Inflammatory macrophage treated with lipopolysaccharide for 4 hours (primary cell): ENCODE results near the gene FAM20C.
"Not testable (repeated sequence)": the region's sequence is repeated elsewhere in the genome, so short reads cannot be mapped to it uniquely, and the experiment has no call there.

Source experiments
- DNase-seq: peaks from one replicate; pipeline ENCODE4 v3.0.0-alpha.2; 2020

FAM20C gene

DNA sequence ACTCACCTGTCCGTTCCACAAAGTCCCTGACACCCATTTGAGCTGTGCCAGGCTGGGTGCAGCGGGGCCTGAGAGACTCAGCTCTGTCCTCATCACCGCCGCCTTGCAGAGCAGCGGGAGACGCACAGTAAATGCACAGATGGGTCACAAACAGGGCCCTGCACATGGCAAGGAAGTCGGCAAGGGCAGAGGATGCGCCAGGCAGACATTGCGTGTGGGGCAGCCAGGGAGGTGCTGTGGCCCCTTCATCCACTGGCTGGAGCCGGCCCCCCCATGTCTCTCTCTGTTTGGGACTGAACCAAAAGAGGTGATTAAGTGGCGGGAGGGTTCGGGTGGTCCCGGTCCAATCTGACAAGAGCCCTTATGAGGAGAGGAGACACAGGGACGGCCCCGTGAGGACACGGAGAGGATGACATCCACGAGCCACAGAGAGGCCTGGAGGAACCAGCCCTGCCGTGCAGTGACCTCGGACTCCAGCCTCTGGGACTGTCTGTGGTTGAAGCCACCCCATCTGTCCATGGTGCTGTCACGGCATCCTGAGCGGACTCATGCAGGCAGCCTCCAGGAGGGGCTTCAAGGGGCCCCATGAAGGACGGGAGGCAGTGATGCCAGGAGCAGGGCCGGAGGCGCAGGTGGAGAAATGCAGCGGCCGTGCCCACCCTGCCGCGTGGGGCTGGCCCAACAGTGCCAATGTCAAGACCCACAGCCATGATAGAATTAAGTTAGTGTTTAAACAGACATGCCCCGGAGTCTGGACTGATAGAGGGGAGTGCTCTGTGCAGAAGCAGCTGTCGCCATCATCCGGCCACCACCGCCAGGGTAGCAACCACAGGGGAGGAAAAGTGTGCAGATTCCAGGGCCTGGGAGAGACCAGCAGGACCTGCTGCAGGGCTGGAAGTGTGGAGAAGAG, 69.2 kb downstream of the FAM20C start:
- DNase-seq = no peak

DNA sequence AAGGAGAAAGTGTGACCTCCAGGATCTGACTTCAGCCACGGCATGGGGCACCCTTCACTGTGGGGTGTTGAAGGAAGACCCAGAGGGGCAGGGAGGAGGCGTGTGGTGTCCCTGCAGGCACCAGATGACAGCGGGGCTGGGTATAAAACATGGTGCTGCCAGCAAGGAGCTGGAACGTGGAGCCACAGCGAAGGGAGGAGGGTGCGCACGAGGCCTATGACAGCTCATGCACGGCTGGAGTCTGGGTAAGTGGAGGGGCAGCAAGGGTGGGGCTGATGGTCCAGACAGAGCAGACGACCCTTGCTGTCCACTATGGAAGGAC, 69.8 kb downstream of the FAM20C start:
- DNase-seq = no peak

DNA sequence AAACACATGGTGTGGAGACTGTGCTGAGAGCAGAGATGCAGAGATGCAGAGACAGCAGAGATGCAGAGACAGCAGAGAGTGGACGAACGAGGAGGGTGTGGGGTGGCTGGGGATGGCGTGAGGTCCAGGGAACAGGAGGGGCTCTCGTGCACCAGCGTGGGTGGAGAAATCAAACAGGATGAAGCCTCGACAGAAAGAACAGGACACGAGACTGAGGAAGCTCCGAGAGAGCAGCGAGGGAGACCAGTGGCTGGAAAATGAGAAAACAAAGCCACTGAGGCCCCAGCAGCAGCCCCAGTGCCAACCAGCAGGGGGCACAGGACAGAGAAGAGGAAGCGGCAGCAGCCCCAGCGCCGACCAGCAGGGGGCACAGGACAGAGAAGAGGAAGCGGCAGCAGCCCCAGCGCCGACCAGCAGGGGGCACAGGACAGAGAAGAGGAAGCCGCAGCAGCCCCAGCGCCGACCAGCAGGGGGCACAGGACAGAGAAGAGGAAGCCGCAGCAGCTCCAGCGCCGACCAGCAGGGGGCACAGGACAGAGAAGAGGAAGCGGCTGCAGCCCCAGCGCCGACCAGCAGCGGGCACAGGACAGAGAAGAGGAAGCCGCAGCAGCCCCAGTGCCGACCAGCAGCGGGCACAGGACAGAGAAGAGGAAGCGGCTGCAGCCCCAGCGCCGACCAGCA, 70.4 kb downstream of the FAM20C start:
- not testable (repeated sequence) for DNase-seq

DNA sequence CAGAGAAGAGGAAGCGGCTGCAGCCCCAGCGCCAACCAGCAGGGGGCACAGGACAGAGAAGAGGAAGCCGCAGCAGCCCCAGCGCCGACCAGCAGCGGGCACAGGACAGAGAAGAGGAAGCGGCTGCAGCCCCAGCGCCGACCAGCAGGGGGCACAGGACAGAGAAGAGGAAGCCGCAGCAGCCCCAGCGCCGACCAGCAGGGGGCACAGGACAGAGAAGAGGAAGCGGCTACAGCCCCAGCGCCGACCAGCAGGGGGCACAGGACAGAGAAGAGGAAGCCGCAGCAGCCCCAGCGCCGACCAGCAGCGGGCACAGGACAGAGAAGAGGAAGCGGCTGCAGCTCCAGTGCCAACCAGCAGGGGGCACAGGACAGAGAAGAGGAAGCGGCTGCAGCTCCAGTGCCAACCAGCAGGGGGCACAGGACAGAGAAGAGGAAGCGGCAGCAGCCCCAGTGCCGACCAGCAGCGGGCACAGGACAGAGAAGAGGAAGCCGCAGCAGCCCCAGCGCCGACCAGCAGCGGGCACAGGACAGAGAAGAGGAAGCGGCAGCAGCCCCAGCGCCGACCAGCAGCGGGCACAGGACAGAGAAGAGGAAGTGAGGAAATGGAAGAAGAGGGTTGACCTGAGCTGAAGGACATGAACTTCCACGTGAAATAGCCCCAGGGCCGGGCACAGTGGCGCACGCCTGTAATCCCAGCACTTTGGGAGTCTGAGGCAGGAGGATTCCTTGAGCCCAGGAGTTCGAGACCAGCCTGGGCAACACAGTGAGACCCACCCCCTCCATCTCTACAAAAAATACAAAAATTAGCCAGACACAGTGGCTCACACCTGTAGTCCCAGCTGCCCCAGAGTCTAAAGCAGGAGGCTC, 71.3 kb downstream of the FAM20C start:
- peak; percentile 35 for DNase-seq

DNA sequence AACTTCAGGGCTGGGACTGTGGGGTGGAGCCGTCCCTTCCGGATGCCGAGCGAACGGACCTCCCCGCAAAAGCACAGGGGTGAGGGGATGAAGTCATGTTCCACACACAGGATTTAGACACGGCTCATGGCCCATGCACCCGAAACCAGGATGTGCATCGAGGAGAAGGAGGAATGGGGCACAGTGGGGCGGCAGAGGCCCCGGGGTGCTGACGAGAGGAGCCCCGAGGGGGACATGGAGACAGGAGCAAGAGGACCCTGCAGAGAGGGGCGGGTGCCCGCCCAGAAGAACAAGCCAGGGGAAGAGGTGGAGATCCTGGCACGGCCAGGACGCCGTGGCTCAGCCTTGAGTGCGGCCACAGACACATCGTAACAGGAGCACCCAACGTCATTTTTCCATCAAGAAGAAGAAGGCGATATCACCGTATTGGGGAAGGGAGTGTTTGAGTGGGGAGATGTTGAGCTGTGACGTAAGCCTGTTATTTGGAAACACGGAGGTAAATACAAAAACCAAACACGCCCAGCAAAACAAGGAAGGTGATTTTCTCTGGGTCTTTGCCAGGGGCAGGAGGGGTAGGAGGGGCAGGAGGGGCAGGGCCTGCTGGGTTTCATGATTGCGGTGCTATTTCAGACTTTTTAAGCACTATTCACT, 72.3 kb downstream of the FAM20C start:
- no peak for DNase-seq

DNA sequence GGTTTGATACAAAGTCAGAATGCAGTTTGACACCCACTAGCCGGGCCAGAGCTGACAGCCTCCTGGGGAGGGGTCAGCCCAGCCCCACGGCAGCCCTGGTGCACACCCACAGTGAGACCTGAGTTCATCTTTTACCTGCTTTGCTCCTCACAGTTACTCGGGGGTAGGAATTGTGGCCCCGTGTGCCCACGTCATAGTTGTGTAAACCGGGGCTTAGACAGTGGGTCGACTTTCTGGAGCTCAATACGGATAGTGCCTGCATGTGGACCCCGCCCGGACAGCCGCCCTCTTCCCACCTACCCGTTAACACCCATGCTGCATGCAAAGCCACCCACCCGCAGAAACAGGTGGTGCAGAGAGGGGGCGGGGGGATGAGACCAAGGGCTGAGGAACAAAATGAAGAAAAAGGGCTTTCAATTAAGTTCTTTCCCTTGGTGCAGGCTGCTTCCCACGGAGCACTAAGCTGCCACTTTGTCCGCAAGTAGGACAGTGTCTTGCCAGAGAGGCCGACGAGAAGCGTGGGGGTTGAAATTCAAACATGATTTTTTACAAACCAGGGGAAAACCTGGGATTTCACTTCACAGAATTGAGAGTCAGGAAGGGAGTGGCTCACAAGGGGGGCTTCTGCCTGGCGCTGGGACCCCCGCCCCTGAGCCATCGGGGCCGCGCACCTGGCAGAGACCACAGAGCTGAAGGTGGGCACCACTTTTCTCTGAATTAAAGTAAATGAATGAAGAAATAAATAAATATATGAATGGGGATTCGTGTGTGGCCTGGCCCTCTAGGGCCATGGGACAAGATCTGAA, 73.0 kb downstream of the FAM20C start:
- DNase-seq = no peak

DNA sequence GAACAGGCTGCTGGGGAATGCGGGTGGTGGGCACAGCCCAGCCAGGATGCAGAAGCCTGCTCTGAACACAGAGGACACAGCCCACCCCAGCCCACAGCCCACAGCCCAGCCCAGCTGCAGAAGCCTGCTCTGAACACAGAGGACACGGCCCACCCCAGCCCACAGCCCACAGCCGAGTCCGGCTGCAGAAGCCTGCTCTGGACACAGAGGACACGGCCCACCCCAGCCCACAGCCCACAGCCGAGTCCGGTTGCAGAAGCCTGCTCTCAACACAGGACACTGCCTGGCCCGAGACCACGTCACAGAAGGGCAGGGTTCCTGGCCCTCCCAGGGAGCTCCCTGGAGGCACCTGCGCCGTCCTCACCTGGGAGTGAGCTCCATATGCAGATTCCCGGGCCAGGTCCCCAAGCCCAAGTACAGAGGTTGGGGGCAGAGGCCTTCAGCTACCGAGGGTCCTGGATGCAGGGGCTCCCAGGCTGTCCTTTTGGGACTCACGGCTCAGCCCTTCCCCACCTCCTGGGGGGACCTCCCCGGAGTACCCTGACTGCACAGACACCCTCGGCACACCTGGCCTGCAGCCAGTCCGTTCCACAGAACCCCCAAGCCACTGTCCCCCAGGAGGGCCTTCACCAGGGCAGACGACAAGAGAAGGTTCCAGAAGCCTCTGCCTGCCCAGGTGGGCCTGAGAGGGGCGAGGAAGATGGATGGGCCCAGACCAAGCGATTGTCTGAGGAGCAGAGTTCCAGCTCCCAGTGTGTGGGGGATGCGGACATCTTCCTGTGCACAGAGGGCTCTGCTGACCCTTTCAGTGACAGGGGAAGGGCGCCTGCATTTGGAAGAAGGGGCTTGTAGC, 73.9 kb downstream of the FAM20C start:
- DNase-seq = no peak

DNA sequence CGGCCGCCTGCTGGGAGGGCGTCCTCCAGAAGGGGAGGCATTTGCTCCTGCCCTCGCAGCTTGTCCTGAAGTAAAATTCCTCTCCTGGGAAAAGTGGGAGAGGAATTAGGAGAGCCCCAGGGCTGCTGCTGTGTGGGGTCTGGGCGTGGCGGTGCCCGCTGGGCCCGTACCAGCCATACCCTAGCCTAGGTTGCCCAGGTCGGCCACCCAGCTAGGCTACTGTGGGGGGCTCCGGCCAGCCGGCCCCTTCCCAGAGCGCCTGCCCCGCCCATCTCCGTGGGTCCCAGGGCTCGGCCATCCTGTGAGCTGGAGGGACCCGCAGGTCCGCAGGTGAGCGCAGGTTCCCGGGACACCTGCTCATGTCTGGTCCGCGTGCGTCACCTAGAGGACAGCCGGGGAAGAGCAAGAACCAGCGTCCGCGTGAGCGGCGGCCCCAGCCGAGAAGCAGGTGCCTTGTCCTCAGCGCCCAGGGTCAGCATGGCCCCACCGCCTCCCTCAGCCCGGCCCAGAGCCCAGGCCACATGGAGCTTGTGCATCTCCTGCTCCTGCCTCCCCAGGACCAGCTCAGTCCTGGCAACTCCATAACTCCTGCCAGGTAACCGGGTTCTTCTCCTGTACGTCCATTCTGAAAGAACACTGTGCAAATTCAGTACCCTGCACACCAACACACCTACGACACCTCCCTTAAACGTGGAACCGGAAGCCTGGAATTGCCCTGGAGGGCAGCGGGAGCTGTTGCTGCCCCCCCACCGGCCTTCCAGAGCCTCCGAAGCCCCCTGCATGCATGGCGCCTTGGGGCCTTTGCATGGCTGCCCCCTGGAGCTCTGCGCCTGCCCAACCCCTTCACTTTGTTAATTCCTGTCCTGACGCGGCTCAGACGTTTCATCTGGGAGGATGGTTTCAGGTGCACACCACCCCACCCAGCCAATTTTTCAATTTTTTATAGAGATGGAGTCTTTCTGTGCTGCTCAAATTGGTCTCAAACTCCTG, 74.8 kb downstream of the FAM20C start:
- no peak for DNase-seq

DNA sequence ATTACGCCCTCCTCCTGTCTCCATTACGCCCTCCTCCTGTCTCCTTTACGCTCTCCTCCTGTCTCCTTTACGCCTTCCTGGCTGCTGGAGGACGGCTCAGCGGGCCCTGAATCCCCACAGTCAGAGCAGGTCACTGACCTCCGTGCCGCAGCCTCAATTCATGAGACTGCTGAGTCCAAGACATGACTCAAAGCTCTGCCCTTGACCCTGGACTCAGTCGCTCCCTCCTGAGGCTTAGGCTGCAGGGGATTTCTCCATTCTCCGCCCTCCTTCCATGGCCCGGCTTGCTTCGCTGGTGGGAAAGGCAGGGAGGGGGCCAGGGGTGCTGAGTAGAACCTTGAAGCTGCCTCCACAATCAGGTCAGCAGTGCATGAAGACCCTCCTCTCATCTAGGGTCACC, 76.6 kb downstream of the FAM20C start:
- no peak for DNase-seq

DNA sequence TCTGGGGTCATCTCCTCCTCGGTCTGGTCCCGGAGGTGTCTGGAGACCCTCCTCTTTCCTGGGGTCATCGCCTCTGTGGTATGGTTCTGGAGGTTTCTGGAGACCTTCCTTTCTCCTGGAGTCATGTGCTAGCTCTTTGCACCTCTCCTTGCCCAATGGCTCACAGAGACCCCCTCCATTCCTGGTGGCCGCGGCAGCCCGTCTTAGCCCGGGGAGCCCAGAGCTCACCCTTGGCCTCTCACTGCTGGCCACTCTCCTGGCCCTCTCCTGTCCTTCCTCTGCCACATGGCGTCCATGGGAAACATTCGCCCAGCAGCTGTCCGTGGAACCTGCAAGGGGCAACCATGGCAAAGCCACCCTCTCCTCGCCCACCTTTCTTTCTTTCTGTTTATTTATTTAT, 77.3 kb downstream of the FAM20C start:
- DNase-seq = no peak

DNA sequence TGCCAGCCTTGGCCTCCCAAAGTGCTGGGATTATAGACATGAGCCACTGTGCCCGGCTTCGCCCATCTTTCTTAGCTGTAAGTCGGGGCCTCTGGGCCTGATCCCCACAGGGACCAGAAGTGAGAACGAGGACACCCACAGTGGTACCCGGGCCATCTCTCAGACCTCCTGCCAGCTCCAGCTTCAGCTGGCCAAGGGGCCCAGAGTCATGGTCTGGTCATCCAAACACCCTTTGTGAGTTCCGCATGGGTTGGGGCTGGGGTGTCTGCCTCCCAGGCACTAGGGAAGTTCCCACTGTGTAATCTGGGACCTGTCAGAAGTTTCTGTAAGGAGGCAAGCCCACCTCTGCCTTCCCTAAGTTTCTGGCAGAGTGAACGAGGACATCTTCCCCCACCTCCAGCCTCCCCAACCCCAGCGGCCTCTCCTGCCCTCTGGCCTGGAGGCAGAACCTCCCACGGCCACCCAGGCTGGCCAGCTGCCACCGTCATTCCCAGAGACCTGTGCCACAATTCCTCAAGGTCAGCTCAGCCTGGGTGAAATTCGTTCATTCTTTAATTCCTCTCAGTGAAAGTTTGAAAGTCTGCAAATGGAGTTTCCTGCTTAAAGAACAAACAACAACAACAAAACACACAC, 78.1 kb downstream of the FAM20C start:
- no peak for DNase-seq

DNA sequence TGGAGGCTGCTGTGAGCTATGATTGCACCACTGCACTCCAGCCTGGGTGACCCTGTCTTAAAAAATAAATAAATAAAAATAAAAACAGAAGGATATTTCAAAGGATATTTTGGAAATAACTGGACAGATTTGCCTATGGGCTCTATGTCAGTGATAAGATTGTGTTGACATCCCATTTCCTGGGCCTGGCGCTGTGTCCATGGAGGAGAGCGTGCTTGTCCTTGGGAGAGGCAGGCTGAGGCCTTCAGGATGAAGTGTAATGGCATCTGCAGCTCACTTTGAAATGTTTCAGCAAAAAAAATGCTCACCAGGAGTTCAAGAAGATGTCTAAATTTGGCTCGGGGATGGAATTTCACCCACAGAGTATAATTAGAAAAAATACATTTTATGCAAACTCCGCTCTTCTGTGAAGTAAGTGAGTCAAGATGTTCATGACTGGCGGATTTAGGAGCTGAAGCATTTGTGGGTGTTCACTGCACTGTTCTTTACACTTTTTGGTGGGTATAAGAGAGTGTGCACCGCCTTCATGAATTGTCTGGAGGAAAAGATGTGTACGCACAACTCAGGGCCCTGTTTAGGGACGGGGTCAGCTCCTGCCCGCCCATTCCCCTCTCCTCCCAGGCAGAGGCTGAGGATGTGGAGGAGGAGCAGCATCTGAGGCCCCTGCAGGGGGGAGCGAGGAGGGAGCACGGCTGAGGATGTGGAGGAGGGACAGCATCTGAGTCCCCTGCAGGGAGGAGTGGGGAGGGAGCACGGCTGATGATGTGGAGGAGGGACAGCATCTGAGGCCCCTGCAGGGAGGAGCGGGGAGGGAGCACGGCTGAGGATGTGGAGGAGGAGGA, 79.1 kb downstream of the FAM20C start:
- no peak for DNase-seq

DNA sequence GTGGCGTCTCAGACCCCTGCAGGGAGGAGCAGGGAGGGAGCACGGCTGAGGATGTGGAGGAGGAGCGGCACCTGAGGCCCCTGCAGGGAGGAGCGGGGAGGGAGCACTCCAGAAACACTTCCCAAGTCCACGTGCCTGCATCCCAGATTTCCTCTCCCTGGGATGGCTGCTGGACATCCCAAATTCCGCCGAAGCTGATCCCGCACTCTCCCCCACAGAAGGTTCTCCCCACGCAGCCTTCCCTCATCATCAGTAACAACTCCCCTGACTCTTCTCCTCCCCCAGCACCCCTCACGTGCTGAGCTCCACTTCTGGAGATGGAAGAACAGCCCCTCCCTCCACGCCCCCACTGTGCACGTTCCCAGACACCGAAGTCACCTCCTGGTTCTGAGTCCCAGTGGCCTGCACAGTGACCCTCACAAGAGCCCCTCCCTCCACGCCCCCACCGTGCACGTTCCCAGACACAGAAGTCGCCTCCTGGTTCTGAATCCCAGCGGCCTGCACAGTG, 79.8 kb downstream of the FAM20C start:
- DNase-seq = no peak

DNA sequence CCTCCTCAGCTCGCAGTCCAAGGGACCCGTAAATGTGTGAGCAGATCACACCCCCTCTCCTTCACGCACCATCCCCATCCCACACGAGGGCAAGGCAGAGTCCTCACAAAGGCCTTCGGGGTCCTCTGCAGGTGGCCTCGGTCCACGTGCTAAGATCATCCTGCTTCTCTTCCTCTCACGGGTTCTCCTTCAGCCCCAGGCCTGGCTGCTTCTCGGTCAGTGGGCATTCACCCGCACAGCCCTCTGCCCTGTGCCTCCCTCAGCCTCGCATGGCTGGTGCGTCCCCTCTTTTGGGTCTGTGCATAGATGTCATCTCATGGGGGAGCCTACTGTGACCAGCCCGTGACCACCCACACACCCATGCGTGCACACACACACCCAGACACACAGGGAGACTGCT, 80.3 kb downstream of the FAM20C start:
- no peak for DNase-seq

DNA sequence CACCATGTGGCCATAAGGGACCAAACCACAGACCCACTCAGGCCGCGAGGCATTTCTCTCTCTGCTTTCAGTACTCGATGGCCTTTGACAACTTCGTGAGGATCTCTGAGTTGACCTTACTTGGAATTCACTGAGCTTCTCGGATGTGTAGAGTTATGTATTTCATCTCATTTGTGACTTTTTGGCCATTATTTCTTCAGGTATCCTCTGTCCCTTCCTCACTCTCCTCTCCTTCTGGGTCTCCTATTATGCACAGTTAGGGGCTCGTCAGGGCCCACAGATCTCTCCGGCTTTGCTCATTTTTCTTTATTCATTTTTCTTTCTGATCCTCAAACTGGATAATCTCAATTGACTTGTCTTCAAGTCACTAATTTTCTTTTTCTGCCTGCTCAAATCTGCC, 81.0 kb downstream of the FAM20C start:
- no peak for DNase-seq

DNA sequence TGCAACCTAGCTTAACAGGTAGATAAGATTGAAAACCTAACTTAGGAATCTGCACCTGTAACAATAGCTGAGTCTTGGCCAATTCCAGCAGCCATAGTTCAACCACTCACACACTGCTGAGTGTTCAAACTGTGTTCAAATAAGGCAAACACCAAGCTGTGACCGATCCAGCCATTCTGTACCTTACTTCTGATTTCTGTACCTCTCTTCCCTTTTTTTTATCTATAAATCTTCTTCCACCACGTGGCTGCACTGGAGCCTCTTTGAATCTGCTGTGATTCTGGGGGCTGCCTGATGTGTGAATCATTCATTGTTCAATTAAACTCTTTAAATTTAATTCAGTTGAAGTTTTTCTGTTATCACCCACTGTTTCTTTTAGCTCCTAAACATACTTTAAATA, 81.9 kb downstream of the FAM20C start:
- DNase-seq = no peak

DNA sequence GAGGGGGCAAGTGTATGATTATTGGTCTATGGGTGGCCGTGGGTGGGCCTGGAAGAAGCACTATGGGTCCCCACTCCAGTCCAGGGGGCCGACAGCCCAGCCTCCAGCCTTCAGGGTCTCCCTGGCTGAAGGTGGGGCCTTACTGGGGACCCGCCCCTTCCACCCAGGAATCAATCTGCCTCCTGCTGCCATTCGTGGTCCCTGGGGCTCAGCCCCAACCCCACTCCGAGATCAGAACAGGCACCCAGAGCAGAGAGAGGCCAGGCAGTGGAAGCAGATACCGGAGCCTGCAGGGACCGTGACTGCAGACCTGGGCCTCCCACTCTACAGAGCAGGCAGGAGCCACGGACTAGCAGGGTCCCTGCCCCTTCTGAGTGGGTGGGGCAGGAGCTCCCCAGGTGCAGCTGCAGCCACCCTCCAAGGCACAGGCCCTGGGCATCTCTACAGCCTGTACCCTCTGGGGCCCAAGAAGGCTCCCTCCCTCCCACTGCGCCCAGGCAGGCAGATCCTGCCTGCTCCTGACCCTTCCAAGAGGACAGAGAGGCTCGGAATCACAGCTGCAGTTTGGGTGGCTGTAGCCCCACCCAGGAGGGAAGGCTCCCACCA, 84.0 kb downstream of the FAM20C start:
- no peak for DNase-seq

DNA sequence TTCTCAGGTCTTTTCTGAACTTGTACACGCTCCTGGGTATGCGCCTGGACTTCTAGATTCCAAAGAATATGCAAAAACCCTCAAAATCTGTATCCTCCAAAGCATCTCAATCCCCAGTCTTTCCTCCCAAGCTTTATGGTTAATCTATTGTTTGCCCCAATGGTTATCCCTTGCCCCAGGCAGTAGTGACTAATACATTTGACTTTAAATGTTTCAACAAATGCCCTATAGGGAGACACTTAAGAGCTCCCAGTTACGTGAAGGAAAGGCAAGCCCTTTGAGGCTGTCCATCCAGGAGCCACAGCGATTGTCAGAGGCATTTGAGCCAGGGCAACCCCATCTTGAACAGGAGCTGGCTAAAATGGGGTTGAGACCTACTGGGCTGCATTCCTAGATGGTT, 84.9 kb downstream of the FAM20C start:
- no peak for DNase-seq
